Activated T-helper 1 cell treated with anti-CD3 and anti-CD28 coated beads, Interleukin-2, amount 50 U/mL, for 16 hours (primary cell): ENCODE measurements around the gene TYW1B.
"Not testable (repeated sequence)": the region's sequence is repeated elsewhere in the genome, so short reads cannot be mapped to it uniquely, and the experiment has no call there.

ENCODE experiments used
- DNase-seq, 2 donors: peaks; one replicate each; pipeline ENCODE4 v3.0.0-alpha.2; 2020; ENCODE audit warnings: low read depth in 1 of 2, low spot score in 1 of 2

Gene TYW1B, protein sequence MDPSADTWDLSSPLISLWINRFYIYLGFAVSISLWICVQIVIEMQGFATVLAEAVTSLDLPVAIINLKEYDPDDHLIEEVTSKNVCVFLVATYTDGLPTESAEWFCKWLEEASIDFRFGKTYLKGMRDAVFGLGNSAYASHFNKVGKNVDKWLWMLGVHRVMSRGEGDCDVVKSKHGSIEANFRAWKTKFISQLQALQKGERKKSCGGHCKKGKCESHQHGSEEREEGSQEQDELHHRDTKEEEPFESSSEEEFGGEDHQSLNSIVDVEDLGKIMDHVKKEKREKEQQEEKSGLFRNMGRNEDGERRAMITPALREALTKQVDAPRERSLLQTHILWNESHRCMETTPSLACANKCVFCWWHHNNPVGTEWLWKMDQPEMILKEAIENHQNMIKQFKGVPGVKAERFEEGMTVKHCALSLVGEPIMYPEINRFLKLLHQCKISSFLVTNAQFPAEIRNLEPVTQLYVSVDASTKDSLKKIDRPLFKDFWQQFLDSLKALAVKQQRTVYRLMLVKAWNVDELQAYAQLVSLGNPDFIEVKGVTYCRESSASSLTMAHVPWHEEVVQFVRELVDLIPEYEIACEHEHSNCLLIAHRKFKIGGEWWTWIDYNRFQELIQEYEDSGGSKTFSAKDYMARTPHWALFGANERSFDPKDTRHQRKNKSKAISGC

DNA sequence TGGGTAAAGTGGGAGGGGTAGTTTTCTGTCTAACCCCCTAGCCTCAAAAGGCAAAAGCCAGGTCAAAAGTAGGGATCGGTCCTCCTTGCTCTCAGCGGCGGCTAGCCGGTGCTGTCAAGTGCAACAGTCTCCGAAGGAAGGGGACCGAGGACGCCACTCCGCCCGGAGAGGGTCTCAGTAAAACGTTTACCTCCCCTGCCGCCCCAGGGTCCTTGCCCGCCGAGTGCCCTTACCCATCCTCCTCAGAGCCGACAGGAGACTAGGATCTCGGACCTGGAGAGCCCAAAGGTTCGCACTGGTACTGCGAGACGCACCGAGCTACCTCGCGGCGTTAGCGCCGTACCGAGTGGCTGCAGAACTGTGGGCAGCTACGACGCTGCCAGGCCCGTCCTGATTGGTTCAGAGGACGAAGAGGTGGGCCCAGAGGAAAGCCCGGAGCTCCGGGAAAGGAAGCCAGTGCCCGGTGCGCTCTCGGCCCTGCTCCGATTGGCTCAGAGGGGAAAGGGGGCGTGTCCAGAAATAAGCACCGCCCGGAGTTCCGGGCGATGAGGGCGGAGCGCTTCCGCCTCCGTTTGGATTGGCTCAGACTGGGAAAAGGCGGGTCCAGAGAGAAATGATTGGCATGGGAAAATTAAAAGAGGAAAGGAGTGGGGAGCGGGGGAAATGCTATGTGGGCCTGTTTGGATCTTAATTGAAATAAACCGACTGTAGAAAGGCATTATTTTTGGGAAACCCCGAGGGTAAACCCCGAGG is at the start of gene TYW1B:
TYW1B (minus strand) TSS at position 362 of the 753 bp plus-strand sequence; CDS start at position 237, 125 bp downstream.
- peak; percentile 93 to 96 for DNase-seq

DNA sequence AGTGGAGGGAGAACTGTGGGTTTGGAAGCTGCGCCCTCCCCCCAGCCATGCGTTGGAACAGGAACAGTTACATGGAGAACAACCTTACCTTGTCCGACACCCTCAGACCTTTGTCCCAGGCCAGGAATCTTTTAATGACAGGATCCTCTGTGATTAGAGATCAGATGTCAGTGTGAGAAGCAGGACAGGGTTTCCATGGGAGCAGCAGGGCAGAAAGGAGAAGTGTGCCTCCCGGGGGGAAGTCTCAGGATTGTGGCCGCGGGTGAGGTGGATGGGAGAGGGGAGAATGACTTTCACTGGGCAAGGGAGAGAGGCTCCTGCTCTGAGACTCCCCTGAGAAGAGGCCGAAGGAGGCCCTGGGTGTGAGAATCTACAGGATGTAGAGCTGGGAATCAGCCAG is 39.6 kb upstream of the TYW1B start:
- not testable (repeated sequence) for DNase-seq

DNA sequence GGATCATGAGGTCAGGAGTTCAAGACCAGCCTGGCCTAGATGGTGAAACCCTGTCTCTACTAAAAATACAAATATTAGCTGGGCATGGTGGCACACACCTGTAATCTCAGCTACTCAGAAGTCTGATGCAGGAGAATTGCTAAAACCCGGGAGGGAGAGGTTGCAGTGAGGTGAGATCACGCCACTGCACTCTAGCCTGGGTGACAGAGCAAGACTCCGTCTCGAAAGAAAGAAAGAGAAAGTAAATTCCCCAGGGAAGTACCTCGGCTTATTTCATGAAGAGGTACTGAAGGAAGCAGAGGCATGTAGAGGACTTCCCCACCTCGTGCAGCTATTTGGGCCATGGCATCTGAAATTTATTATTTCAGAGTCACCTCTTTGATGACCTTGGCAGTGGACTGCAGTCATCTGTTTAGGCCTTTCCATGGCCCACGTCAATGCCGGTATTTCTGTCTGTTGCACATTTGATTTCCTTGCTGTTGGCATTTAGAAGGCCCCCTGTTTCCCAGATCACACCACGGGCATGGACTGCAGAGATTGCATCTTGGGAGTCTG is 30.9 kb upstream of the TYW1B start:
- DNase-seq: not testable (repeated sequence)

DNA sequence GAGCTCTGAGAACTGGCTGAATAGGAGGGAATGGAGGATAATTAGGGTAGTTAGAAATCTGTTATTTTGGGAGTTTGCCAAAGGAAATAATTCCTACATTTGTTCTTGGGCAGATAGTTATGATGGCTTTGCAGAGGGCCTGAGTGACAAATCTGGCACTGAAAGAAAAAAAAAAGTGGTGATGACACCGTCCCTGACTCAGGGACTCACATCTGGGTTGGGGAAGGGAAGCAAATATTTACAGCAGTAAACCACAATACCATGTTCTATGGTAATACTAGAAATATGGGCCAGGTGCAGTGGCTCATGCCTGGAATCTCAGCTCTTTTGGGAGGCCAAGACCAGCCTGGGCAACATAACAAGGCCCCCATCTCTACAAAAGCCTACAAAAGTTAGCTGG is 29.9 kb upstream of the TYW1B start:
- DNase-seq: not testable (repeated sequence)

DNA sequence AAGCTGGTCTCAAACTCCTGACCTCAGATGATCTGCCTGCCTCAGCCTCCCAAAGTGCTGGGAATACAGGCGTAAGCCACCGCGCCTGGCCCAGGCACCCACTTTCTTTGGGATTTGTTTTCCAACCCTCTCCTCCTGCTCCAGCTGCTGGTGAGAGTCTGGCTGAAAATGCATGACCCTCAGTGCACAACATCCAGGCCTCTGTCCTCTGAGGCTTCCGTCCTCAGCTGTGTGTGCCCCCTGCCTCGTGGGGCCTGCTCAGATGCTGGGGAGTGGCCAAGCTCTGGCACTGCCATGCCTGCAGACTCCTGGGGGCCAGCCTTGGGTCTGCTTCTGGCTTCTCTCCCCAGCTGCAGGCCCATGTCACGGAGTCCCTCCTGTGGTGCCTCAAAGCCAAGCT is 27.3 kb upstream of the TYW1B start:
- DNase-seq: not testable (repeated sequence)

DNA sequence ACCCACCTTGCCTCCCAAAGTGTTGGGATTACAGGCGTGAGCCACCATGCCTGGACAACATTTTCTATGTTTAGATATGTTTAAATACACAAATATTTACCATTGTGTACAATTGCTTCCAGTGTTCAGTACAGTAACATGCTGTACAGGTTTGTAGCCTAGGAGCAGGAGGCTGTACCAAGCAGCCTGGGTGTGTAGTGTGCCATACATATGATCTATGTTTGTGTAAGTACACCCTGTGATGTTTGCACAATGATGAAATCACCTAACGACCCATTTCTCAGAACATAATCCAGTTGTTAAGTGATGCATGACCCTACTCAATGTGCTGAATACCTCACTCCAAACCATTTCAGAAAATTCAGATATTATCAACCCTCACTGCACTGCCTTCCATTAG is 24.9 kb upstream of the TYW1B start:
- DNase-seq: not testable (repeated sequence)

DNA sequence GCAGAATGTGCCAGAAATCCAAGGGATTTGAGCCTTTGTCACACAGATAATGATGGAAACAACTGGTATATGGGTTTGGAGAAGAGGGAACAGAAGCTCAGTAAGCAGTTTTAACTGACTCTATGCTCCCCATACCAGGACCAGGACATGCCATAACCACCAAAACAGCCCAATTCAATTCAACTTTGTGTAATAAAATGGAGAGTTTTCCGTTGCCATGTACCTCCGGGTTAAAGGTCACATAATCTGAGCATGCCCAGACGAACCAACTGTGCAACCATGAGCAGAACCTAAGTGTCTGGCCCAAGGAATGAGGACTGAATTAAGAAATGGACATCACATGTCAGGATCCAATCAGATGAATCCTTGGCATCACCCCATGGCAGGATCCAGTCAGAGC is 22.7 kb upstream of the TYW1B start:
- DNase-seq: not testable (repeated sequence)

DNA sequence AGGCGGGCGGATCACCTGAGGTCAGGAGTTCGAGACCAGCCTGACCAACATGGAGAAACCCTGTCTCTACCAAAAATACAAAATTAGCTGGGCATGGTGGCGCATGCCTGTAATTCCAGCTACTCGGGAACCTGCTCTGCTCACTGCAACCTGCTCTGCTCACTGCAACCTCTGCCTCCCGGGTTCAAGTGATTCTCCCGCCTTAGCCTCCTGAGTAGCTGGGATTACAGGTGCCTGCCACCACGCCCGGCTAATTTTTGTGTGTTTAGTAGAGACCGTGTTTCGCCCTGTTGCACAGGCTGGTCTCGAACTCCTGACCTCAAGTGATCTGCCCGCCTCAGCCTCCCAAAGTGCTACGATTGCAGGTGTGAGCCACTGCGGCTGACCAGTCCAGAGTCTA is 16.1 kb upstream of the TYW1B start:
- DNase-seq: not testable (repeated sequence)

DNA sequence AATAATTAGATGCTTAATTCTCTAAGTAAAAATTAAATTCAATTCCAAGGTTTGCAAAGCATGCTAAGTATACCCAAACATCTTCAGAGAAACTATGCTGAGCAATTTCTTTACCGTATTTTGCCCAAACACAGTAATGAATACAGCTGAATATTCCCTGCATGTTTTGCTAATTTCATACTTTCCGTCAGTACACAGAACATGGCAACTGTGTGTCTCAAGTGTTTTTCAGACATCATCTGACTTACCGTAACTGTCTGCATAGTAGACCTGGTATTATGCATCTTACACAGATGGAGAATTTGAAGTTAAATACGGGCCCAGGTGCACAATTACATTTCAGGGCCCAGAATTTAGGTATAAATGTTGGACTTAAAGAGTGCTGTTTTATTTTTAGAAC is 15.2 kb upstream of the TYW1B start:
- DNase-seq: not testable (repeated sequence)

DNA sequence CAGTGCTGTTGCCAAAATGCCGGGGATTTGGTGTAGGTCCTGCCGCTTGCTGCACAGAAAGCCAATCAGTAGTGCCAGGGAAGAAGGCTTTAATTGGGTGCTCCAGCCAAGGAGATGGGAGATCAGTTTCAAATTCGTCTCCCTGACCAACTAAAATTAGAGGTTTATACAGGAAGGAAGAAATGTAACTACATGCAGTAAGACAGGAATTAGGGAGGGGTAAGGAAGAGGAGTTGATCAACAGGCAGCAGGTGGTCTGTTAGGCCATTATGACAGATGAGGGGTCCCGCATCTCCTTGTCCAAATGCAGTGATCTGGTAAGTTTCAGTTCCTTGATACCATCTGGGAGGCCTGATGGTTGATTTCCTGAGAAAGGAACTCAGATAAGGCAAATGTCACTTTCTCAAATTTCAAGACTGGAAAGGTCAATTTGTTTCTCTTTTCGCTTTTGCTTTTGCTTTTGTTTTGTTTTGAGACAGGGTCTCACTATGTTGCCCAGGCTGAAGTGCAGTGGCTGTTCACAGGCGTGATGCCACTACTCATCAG is 13.0 kb upstream of the TYW1B start:
- not testable (repeated sequence) for DNase-seq

DNA sequence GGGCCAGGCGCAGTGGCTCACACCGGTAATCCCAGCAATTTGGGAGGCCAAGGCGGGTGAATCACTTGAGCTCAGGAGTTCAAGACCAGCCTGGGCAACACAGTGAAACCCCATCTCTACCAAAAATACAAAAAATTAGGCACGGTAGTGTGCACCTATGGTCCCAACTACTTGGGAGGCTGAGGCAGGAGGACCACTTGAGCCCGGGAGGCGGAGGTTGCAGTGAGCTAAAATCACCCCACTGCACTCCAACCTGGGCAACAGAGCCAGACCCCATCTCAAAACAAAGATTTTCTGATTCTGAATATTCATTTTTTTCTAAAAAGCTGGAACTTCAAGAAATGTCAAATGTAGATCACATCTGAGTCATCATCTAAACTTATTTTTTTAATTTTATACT is 10.3 kb upstream of the TYW1B start:
- DNase-seq: not testable (repeated sequence)

DNA sequence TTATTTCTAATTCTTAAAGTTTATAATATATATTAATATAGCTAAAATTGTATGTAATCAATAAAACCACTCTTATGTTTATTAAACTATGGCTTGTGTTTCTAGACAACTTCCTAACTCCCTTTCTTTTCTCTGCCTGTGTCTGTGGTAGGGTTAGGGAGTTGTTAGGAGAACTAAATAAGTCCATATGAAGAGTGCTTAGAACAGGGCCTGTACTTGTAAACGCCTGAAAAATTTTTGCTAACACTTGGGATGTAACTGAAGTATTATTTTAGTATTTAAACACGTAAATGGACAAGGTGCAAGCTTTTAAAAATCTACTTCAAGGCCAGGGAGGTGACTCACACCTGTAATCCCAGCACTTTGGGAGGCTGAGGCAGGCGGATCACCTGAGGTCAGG is 9.3 kb upstream of the TYW1B start:
- not testable (repeated sequence) for DNase-seq

DNA sequence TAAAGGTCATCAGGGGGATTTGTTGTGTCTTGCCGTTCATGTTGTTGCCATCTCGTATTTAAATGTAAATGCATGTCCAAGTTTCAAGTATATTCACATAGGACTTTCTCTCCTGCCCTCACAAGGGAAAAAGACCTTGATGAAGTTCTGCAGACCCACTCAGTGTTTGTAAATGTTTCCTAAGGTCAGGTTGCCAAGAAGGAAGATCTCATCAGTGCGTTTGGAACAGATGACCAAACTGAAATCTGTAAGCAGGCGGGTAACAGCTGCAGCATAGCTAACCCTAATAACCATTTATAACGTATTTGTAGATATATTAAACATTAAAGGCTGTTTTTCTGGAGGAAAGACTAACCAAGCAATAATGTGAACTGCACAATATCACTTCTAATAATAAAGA is 2.6 kb upstream of the TYW1B start:
- not testable (repeated sequence) for DNase-seq

DNA sequence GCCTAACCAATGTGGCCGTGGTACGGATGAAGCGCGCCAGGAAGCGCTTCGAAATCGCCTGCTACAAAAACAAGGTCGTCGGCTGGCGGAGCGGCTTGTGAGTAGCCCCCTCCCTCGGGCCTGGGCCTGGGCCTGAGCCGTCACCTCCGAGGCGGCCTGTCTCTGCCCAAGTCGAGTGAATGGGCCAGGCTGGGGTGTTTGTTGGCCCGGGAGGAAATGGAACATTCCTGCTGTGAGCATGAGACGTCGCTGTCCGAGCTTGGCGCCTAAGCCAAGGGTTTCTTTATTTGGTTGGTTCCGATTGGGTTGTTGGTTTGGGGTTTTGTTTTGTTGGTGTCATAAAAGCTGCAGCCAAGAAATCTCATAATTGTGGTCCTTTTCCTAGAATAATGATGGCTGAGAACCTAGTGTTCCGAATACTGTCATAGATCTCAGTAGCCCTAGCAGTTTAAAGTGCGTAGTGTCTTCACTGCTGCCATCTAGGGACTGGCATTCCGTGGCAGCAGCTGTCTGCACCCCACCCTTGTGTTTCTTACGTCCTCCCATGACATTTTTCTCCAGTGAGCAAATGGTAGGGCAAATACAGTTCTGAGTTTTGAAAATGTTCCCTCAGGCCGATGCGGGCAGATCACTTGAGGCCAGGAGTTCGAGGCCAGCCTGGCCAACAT is 1.8 kb upstream of the TYW1B start:
- DNase-seq: peak in 1 of 2 donors; percentile 13

DNA sequence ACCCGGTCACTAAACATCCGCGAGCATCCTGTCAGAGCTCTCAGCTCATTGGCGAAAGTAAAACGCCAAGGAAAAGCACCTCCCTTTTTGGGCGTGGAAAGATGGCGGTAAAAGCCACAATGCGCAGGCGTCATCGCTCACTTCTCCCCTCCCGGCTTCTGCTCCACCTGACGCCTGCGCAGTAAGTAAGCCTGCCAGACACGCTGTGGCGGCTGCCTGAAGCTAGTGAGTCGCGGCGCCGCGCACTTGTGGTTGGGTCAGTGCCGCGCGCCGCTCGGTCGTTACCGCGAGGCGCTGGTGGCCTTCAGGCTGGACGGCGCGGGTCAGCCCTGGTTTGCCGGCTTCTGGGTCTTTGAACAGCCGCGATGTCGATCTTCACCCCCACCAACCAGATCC is 1.3 kb upstream of the TYW1B start:
- peak; percentile 90 to 92 for DNase-seq

DNA sequence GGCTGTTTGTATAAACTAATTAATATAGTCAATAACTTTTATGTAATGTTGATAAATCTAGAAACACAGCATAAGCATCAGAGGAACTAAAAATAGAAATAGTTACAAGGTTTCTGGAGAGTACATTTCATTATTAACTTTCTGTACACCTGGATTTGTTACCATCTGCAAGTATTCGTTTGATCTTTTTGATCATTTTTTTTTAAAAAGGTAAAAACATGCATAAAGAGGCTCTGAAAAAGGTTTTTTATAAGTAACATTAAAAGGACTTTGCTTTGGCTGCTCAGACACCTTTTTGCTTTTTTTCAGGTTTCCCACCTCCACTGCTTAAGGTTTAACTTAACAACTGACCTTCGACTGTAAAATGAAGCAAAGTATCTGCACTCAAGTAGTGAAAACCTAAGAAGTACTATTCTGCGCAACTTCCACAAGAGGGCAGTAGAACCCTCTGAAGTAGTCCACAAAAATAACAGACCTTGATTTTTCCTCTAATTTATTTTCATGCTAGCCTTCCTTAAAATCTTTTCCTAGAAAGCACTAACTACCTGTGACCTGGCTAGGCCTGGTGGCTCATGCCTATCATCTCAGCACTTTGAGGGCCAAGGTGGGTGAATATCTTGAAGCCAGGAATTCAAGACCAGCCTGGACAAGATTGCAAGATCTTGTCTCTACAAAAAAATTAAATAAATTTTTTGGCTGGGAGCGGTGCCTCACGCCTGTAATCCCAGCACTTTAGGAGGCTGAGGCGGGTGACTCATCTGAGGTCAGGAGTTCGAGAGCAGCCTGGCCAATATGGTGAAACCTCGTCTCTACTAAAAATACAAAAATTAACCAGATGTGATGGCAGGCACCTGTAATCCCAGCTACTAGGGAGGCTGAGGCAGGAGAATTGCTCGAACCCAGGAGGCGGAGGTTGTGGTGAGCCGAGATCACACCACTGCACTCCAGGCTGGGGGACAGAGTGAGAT is 4.0 kb downstream of the TYW1B start:
- DNase-seq: not testable (repeated sequence)

DNA sequence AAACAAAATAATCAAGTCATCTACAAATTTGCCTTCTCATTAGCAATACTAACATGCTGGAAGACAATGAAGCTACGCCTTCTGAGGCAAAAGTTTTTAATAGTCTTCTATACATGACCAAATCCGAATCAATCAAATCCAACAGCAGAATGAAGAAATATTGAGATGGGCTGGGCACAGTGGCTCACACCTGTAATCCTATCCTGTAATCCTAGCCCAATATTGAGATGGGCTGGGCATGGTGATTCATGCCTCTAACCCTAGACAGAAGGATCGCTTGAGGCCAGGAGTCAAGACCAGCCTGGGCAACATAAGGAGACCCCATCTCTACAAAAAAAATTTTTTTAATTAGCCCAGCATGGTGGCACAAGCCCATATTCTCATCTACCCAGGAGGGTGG is 5.5 kb downstream of the TYW1B start:
- not testable (repeated sequence) for DNase-seq

DNA sequence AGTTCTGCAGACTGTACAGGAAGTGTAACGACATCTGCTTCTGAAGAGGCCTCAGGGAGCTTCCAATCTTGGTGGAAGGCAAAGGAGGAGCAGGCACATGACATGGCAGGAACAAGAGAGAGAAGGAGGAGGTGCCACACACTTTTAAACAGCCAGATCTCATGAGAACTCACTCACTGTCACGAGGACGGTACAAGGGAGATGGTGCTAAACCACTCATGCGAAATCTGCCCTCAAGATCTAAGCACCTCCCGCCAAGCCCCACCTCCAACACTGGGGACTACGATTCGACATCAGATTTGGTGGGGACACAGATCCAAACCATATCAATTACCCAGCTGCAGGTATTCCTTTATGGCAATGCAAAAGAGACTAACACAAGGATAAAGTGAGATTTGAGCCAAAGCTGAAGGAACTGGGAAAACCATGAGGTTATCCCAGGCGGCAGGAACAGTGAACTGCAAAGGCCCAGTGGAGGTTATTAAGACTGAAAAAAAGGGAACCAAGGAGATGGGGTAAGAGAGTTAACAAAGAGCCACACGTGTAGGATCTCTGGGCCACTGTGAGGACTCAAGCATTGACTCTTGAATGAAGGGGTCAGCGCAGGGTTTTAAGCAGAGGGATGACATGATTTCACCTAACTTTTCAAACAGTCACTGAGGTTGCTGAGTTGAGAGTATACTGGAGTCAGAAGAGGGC is 9.2 kb downstream of the TYW1B start:
- DNase-seq: not testable (repeated sequence)

DNA sequence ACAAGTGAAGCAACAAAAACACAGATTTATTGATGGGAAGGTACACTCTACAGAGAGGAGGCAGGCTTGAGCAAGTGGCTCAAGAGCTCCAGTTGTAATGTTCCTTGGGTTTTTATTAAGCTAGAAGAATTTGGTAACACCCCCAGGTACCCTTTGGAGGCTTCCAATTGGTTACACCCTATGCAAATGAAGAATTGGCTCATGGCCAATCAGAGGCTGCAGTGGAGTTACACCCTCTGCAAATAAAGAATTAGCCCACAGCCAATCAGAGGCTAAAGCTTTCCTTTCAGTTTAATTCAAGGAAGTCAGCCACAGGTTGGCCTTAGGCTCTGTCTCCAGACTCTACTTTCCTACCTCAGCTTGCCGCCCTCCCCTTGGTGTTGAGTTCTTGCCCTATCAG is 10.3 kb downstream of the TYW1B start:
- not testable (repeated sequence) for DNase-seq
